NT2/D1 (cell line): ENCODE results near the gene PRCD.

Source experiments
- YY1 ChIP-seq: IDR thresholded peaks from 2 replicates; pipeline ENCODE4 v1.6.1; 2011; ENCODE audit not compliant: insufficient read length, insufficient read depth
- ZNF274 ChIP-seq: IDR thresholded peaks from 2 replicates; pipeline ENCODE4 v1.6.1; 2011; ENCODE audit warnings: mild to moderate bottlenecking, low read depth, low read length

DNA sequence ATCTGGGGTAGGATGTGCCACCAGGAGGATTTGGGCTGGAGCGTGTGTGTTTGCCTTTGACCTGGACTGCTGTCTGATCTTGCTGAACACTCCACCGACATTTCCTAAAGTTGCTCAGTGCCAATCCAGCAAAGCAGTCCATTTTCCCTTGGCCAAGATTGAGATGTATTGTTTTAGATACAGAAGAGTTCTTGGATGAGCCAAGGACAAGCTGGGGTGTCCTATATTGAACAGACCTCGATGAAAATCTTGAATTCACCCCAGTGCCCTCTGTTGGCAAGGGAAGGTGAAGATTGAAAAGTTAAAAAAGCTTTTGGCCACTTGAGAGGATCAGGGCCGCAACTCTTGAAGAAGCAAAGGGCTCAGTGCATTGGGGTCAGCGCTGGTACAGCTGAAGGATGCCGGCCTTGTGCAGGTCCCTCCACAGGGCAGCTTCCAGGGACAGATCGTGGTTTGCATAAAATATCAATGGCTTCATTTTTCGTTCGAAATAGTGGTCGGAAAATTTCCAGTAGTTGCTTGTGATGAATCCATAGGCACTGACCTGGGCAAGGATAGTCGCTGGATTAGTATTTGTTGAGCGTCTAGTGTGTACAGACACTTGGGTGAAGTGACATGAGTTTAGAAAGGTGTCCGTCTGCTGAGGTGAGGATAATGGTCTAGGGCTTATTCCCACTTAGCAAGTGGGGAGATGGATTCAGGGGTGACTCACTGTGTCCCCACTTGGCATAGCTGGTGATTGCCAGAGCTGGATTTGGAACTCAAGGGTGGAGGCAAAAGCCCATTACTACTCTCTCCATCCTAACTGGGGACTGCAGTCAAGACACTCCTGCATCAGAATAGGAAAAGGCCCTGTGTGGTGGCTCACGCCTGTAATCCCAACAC lies 26.1 kb downstream of the PRCD start:
- no peak for TF ChIP-seq ZNF274
- no peak for TF ChIP-seq YY1
